DOHH2 (cell line): ENCODE data around the gene CLPSL2.

ENCODE experiments used
- CTCF ChIP-seq: fragments of 200-600 bp; sonication (generic); IDR thresholded peaks from one replicate; pipeline ENCODE4 v1.5.1; 2014; ENCODE audit warnings: antibody characterized with exemption, mild to moderate bottlenecking, low read depth, low read length; ENCODE audit not compliant: poor library complexity, severe bottlenecking
- EZH2phosphoT487 ChIP-seq: fragments of 200-600 bp; sonication (generic); IDR thresholded peaks from 2 replicates; pipeline ENCODE4 v1.6.1; 2017; ENCODE audit warnings: borderline replicate concordance, mild to moderate bottlenecking, antibody characterized with exemption, low read length, moderate library complexity, mixed read lengths

DNA sequence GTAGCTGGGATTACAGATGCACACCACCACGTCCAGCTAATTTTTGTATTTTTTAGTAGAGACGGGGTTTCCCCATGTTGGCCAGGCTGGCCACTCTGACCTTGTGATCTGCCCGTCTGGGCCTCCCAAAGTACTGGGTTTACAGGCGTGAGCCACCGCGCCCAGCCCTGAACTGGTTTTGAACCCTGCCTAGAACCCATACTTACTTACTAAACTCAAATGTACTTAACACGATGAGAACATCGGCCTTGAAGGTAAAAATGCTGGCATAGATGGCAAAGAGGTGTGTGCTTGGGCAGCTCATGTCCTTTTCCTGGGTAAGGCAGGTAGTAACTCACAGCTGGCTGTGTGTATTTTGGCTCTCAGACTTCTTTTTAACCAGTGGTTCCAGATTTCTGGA is 42.8 kb upstream of the CLPSL2 start:
- TF ChIP-seq CTCF (no peak), EZH2phosphoT487 (no peak)
